Measurements from ENCODE around the gene FBLN1. TPM values are rescaled to one million over a fixed set of nuclear protein-coding genes. Genes with fewer than 3 reads are reported as not detected.
"Not testable (repeated sequence)": the region's sequence is repeated elsewhere in the genome, so short reads cannot be mapped to it uniquely, and the experiment has no call there.

FBLN1 gene
- total RNA-seq, 1 experiment from 2014 or later = 85.4 TPM

- peak; percentile 99 for DNase-seq (ENCODE audit: low read depth)
- in situ Hi-C loops (cut with HindIII; ENCODE audit: low pct_unique_long_range_greater_than_20kb, low sequenced_read_pairs) = no loop called here
Measured at GRCh38 chr22:45602824-45603595, 100.3 kb downstream of the FBLN1 start.

GRCh38 chr22:45603619-45604018 lies 100.9 kb downstream of the FBLN1 start:
- DNase-seq (ENCODE audit: low read depth) = no peak
- in situ Hi-C loops (cut with HindIII; ENCODE audit: low pct_unique_long_range_greater_than_20kb, low sequenced_read_pairs) = no loop called here

- in situ Hi-C loops (cut with HindIII; ENCODE audit: low pct_unique_long_range_greater_than_20kb, low sequenced_read_pairs); DNase-seq (ENCODE audit: low read depth): not testable (repeated sequence)
Measured at GRCh38 chr22:45608045-45608444, 105.4 kb downstream of the FBLN1 start.

GRCh38 chr22:45608763-45609180 lies 106.1 kb downstream of the FBLN1 start:
- in situ Hi-C loops (cut with HindIII; ENCODE audit: low pct_unique_long_range_greater_than_20kb, low sequenced_read_pairs) = no loop called here
- peak; percentile 98 for DNase-seq (ENCODE audit: low read depth)

- in situ Hi-C loops (cut with HindIII; ENCODE audit: low pct_unique_long_range_greater_than_20kb, low sequenced_read_pairs) = no loop called here
- DNase-seq (ENCODE audit: low read depth) = no peak
Measured at GRCh38 chr22:45612451-45612901, 109.8 kb downstream of the FBLN1 start.

GRCh38 chr22:45612940-45613339 lies 110.3 kb downstream of the FBLN1 start:
- in situ Hi-C loops (cut with HindIII; ENCODE audit: low pct_unique_long_range_greater_than_20kb, low sequenced_read_pairs) = no loop called here

GRCh38 chr22:45615364-45615763 lies 112.7 kb downstream of the FBLN1 start:
- in situ Hi-C loops (cut with HindIII; ENCODE audit: low pct_unique_long_range_greater_than_20kb, low sequenced_read_pairs) = no loop called here

More at GRCh38 chr22:45612940-45613339, 110.3 kb downstream of the FBLN1 start:
- DNase-seq (ENCODE audit: low read depth) = no peak

GRCh38 chr22:45616432-45616831 lies 113.7 kb downstream of the FBLN1 start:
- in situ Hi-C loops (cut with HindIII; ENCODE audit: low pct_unique_long_range_greater_than_20kb, low sequenced_read_pairs) = no loop called here

More at GRCh38 chr22:45615364-45615763, 112.7 kb downstream of the FBLN1 start:
- peak; percentile 40 for DNase-seq (ENCODE audit: low read depth)

GRCh38 chr22:45617948-45618347 lies 115.3 kb downstream of the FBLN1 start:
- DNase-seq (ENCODE audit: low read depth) = no peak
- in situ Hi-C loops (cut with HindIII; ENCODE audit: low pct_unique_long_range_greater_than_20kb, low sequenced_read_pairs) = no loop called here

More at GRCh38 chr22:45616432-45616831, 113.7 kb downstream of the FBLN1 start:
- DNase-seq (ENCODE audit: low read depth) = no peak

GRCh38 chr22:45620706-45621105 lies 118.0 kb downstream of the FBLN1 start:
- in situ Hi-C loops (cut with HindIII; ENCODE audit: low pct_unique_long_range_greater_than_20kb, low sequenced_read_pairs) = no loop called here
- no peak for DNase-seq (ENCODE audit: low read depth)

- no peak for DNase-seq (ENCODE audit: low read depth)
- in situ Hi-C loops (cut with HindIII; ENCODE audit: low pct_unique_long_range_greater_than_20kb, low sequenced_read_pairs) = no loop called here
Measured at GRCh38 chr22:45621836-45622600, 119.3 kb downstream of the FBLN1 start.

GRCh38 chr22:45623464-45624145 lies 120.9 kb downstream of the FBLN1 start:
- in situ Hi-C loops (cut with HindIII; ENCODE audit: low pct_unique_long_range_greater_than_20kb, low sequenced_read_pairs); DNase-seq (ENCODE audit: low read depth): not testable (repeated sequence)

GRCh38 chr22:45626198-45626651 lies 123.5 kb downstream of the FBLN1 start:
- peak; percentile 87 for DNase-seq (ENCODE audit: low read depth)
- in situ Hi-C loops (cut with HindIII; ENCODE audit: low pct_unique_long_range_greater_than_20kb, low sequenced_read_pairs) = no loop called here

GRCh38 chr22:45627489-45628233 lies 125.0 kb downstream of the FBLN1 start:
- peak; percentile 88 for DNase-seq (ENCODE audit: low read depth)
- in situ Hi-C loops (cut with HindIII; ENCODE audit: low pct_unique_long_range_greater_than_20kb, low sequenced_read_pairs) = no loop called here

- peak; percentile 55 for DNase-seq (ENCODE audit: low read depth)
- in situ Hi-C loops (cut with HindIII; ENCODE audit: low pct_unique_long_range_greater_than_20kb, low sequenced_read_pairs) = no loop called here
Measured at GRCh38 chr22:45628515-45628914, 125.8 kb downstream of the FBLN1 start.

- DNase-seq (ENCODE audit: low read depth) = peak; percentile 42
- in situ Hi-C loops (cut with HindIII; ENCODE audit: low pct_unique_long_range_greater_than_20kb, low sequenced_read_pairs) = no loop called here
Measured at GRCh38 chr22:45629469-45630089, 126.9 kb downstream of the FBLN1 start.

GRCh38 chr22:45630436-45630835 lies 127.8 kb downstream of the FBLN1 start:
- DNase-seq (ENCODE audit: low read depth) = no peak
- in situ Hi-C loops (cut with HindIII; ENCODE audit: low pct_unique_long_range_greater_than_20kb, low sequenced_read_pairs) = no loop called here
